Endothelial cell (in vitro differentiated cells): Measurements from ENCODE around the gene TAS1R2. TPM values are rescaled to one million over a fixed set of nuclear protein-coding genes. Genes with fewer than 3 reads are reported as not detected.

Experiments
- DNase-seq: peaks from one replicate; pipeline ENCODE4 v3.0.0; 2021; ENCODE audit warnings: low spot score
- H3K27ac Mint-ChIP-seq: one replicate; pipeline ENCODE4 v1.8.0; 2021; ENCODE audit warnings: mixed read lengths, inconsistent platforms; ENCODE audit not compliant: unreplicated experiment
- H3K27me3 Mint-ChIP-seq: one replicate; pipeline ENCODE4 v1.8.0; 2021; ENCODE audit warnings: mild to moderate bottlenecking, moderate library complexity, mixed read lengths, inconsistent platforms; ENCODE audit not compliant: unreplicated experiment
- H3K36me3 Mint-ChIP-seq: one replicate; pipeline ENCODE4 v1.8.0; 2021; ENCODE audit warnings: mild to moderate bottlenecking, low read depth, mixed read lengths, inconsistent platforms; ENCODE audit not compliant: unreplicated experiment
- H3K4me1 Mint-ChIP-seq: one replicate; pipeline ENCODE4 v1.8.0; 2021; ENCODE audit warnings: mild to moderate bottlenecking, mixed read lengths, inconsistent platforms; ENCODE audit not compliant: unreplicated experiment
- H3K4me3 Mint-ChIP-seq: one replicate; pipeline ENCODE4 v1.8.0; 2021; ENCODE audit warnings: mild to moderate bottlenecking, mixed read lengths, inconsistent platforms; ENCODE audit not compliant: unreplicated experiment
- H3K9me3 Mint-ChIP-seq: one replicate; pipeline ENCODE4 v1.8.0; 2021; ENCODE audit warnings: mixed read lengths, inconsistent platforms; ENCODE audit not compliant: unreplicated experiment
- total RNA-seq: library from RNA; stranded (reverse); fragmentation: NEBNext Ultra II Directional; extraction: Animal tissue kit (Norgen Biotek cat#: 25700); gene quantifications from one replicate; pipeline ENCODE4 v1.2.1, GENCODE V29; 2021; ENCODE audit not compliant: unreplicated experiment
- TF ChIP-seq, protein P1 (sequence below): fragments of 200-600 bp; sonication (generic); IDR thresholded peaks from one replicate; pipeline ENCODE4 v1.5.0; 2021; ENCODE audit warnings: antibody characterized with exemption; ENCODE audit not compliant: unreplicated experiment

Gene TAS1R2
- total RNA-seq, 1 donor from 2014 or later, result not detected

- Mint-ChIP-seq H3K4me3 (no peak overlapping the region), H3K4me1 (peaks cover 15% of the 10 kb centered on the region), H3K9me3 (no peaks in the 10 kb centered on the region), H3K36me3 (no peaks in the 10 kb centered on the region), H3K27me3 (peaks cover 7% of the 10 kb centered on the region), H3K27ac (no peak overlapping the region)
- DNase-seq, result no peak
- TF ChIP-seq, protein P1, sequence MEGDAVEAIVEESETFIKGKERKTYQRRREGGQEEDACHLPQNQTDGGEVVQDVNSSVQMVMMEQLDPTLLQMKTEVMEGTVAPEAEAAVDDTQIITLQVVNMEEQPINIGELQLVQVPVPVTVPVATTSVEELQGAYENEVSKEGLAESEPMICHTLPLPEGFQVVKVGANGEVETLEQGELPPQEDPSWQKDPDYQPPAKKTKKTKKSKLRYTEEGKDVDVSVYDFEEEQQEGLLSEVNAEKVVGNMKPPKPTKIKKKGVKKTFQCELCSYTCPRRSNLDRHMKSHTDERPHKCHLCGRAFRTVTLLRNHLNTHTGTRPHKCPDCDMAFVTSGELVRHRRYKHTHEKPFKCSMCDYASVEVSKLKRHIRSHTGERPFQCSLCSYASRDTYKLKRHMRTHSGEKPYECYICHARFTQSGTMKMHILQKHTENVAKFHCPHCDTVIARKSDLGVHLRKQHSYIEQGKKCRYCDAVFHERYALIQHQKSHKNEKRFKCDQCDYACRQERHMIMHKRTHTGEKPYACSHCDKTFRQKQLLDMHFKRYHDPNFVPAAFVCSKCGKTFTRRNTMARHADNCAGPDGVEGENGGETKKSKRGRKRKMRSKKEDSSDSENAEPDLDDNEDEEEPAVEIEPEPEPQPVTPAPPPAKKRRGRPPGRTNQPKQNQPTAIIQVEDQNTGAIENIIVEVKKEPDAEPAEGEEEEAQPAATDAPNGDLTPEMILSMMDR, result no peak
Measured at GRCh38 chr1:18803151-18803791, 56.2 kb downstream of the TAS1R2 start.

GRCh38 chr1:18802231-18802630, 57.2 kb downstream of the TAS1R2 start:
- H3K36me3 Mint-ChIP-seq, result no peaks in the 10 kb centered on the region

GRCh38 chr1:18800258-18800657, 59.2 kb downstream of the TAS1R2 start:
- H3K4me3 Mint-ChIP-seq, result no peak overlapping the region
- H3K36me3 Mint-ChIP-seq, result no peaks in the 10 kb centered on the region
- peaks cover 15% of the 10 kb centered on the region for H3K4me1 Mint-ChIP-seq

More at GRCh38 chr1:18802231-18802630, 57.2 kb downstream of the TAS1R2 start:
- Mint-ChIP-seq H3K4me3 (no peak overlapping the region), H3K9me3 (no peaks in the 10 kb centered on the region), H3K4me1 (peaks cover 15% of the 10 kb centered on the region), H3K27me3 (peaks cover 5% of the 10 kb centered on the region), H3K27ac (no peak overlapping the region)
- TF ChIP-seq, protein P1, result no peak
- DNase-seq, result no peak

GRCh38 chr1:18799454-18799853, 60.0 kb downstream of the TAS1R2 start:
- DNase-seq, result no peak
- H3K9me3 Mint-ChIP-seq, result no peaks in the 10 kb centered on the region
- TF ChIP-seq, protein P1, result no peak
- no peaks in the 10 kb centered on the region for H3K36me3 Mint-ChIP-seq
- no peak overlapping the region for H3K4me3 Mint-ChIP-seq
- H3K27me3 Mint-ChIP-seq, result peaks cover 2% of the 10 kb centered on the region
- peaks cover 15% of the 10 kb centered on the region for H3K4me1 Mint-ChIP-seq
- H3K27ac Mint-ChIP-seq, result no peak overlapping the region

More at GRCh38 chr1:18800258-18800657, 59.2 kb downstream of the TAS1R2 start:
- DNase-seq, result no peak
- Mint-ChIP-seq H3K9me3 (no peaks in the 10 kb centered on the region), H3K27me3 (peaks cover 4% of the 10 kb centered on the region), H3K27ac (no peak overlapping the region)
- TF ChIP-seq, protein P1, result no peak

- H3K4me1 Mint-ChIP-seq, result peaks cover 15% of the 10 kb centered on the region
- no peaks in the 10 kb centered on the region for H3K9me3 Mint-ChIP-seq
Measured at GRCh38 chr1:18798946-18799345, 60.5 kb downstream of the TAS1R2 start.

More at GRCh38 chr1:18798946-18799345, 60.5 kb downstream of the TAS1R2 start:
- Mint-ChIP-seq H3K4me3 (no peak overlapping the region), H3K27ac (no peak overlapping the region), H3K27me3 (peaks cover 2% of the 10 kb centered on the region), H3K36me3 (no peaks in the 10 kb centered on the region)
- DNase-seq, result no peak
- TF ChIP-seq, protein P1, result no peak
